ENCODE measurements around the gene CHRD. TPM values are rescaled to one million over a fixed set of nuclear protein-coding genes. Genes with fewer than 3 reads are reported as not detected.
A peak's percentile ranks its signal among the peaks of the same experiment; 100 is the strongest.

CHRD gene
- total and polyA plus RNA-seq, 9 of the 15 experiments (the other 6 are each of a cell fraction or from before 2014, with no cell fraction given), result 0.11 to 1.3 (median 0.59) TPM; not detected in 3

- Histone ChIP-seq H3K9ac (ENCODE audit: insufficient read depth in 1 of 2, low read depth in 2 of 2, low read length in 2 of 2) (peak overlapping the region in 1 of 2 experiments; percentile 47; a peak in 1 of 4 replicates), H3K36me3 (ENCODE audit: control insufficient read depth, insufficient read depth, low read length) (peaks cover 36% of the 10 kb centered on the region), H2AFZ (ENCODE audit: low read depth, low read length) (no peak overlapping the region), H4K20me1 (replicated peaks; ENCODE audit: control insufficient read depth, insufficient read depth, low read length) (peaks cover 24% of the 10 kb centered on the region), H3K9me3 (replicated peaks; ENCODE audit: control insufficient read depth, insufficient read depth, low read depth, low read length) (no peaks in the 10 kb centered on the region), H3K4me3 (no peak overlapping the region), H3K9me1 (ENCODE audit: control insufficient read depth, insufficient read depth, low read length) (peaks cover 11% of the 10 kb centered on the region), H3K4me1 (replicated peaks in 1 of 2; ENCODE audit: control insufficient read depth in 2 of 2, insufficient read depth in 2 of 2, low read length in 2 of 2) (peaks cover 37 to 57% of the 10 kb centered on the region in 2 experiments), H3K27ac (ENCODE audit: extremely low read depth, low read depth, low read length) (no peak overlapping the region), H3K27me3 (ENCODE audit: control insufficient read depth in 2 of 2, insufficient read depth in 2 of 2, low read length in 2 of 2) (no peaks in the 10 kb centered on the region), H3K4me2 (ENCODE audit: insufficient read depth, low read length) (no peak overlapping the region), H3K79me2 (ENCODE audit: control insufficient read depth, insufficient read depth, low read length) (peaks cover 16% of the 10 kb centered on the region)
- 70% methylated on average over 7 of the region's 7 CpGs for WGBS (ENCODE audit: insufficient coverage, low coverage, missing lambda C conversion rate)
- TF ChIP-seq RCOR1 (IDR thresholded peaks at IDR 0.05; ENCODE audit: borderline replicate concordance in 1 of 2, low read depth in 2 of 2, low read length in 2 of 2) (no peak), SNIP1 (IDR thresholded peaks at IDR 0.05; ENCODE audit: low read depth) (no peak), TAF9B (IDR thresholded peaks at IDR 0.05; ENCODE audit: partially characterized antibody) (no peak), MCM3 (IDR thresholded peaks at IDR 0.05) (no peak), SFPQ (IDR thresholded peaks at IDR 0.05; ENCODE audit: low read depth, low read length) (no peak), SMARCC2 (IDR thresholded peaks at IDR 0.05; ENCODE audit: low read depth) (no peak), RFX1 (IDR thresholded peaks at IDR 0.05) (no peak)
- CTCF ChIA-PET (ENCODE audit: low intra/inter-chr PET ratio), result interaction anchor here (0.6 kb wide), 1 partner anchor 11 kb away, joined by 3 read pairs; no protein-coding TSS in a partner anchor
- in situ Hi-C loops (cut with MboI), result no loop called here
- intact Hi-C loops (cut with micrococcal nuclease), result no loop called here
- DNase-seq (ENCODE audit: extremely low read depth in 1 of 4, low spot score in 3 of 4), result no peak
- no peak for ATAC-seq
- POLR2A ChIA-PET, result interaction anchor here (1.4 to 1.9 kb wide), 2 partner anchors 10 to 11 kb away, joined by 7 to 8 read pairs; no protein-coding TSS in a partner anchor
- no peak for FAIRE-seq
- BruUV-seq (replicated peaks), result no TSS peak
Observed at GRCh38 chr3:184337981-184338380, 41.9 kb upstream of the CHRD start.

All from K562 (cell line).